Lung microvascular endothelial cell (primary cell): ENCODE data around the gene RHOU. TPM values are rescaled to one million over a fixed set of nuclear protein-coding genes. Genes with fewer than 3 reads are reported as not detected.
A peak's percentile ranks its signal among the peaks of the same experiment; 100 is the strongest.
"Not testable (repeated sequence)": the region's sequence is repeated elsewhere in the genome, so short reads cannot be mapped to it uniquely, and the experiment has no call there.

ENCODE experiments used
- DNase-seq, 2 donors: peaks; one replicate each; pipeline versions ENCODE4 v3.0.0 to v3.0.0-alpha.2; 2010; ENCODE audit warnings: low read depth in 2 of 2
- total RNA-seq: library from RNA; depleted of rRNA; stranded (reverse); fragments of >200 nt; gene quantifications from 2 replicates; pipeline ENCODE4 v1.2.1, GENCODE V29; 2014

RHOU gene
- total RNA-seq, 1 donor from 2014 or later = 29.8 TPM

DNA sequence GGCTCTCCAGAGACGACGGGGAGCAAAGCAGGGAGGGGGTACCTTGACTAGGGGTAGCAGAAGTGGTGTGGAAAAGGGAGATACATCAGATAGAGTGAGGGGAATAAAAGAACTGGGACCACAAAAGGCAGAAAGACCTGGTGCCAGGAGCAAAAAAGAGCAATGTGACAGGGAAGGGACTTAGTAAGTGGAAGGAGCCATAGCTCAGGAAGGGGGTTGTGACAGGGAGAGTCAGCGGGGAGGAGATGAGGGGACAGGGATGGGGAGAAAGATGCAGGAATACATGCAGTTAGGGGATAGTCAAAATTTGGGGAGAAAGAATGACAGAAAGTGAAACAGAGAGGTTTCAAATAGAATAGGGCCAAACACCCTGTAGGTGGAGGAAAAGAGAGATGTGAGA, 20.5 kb downstream of the RHOU start:
- DNase-seq = no peak

GRCh38 chr1:228756457-228756856, 21.2 kb downstream of the RHOU start:
- DNase-seq = no peak

GRCh38 chr1:228758447-228758846, 23.2 kb downstream of the RHOU start:
- no peak for DNase-seq

DNA sequence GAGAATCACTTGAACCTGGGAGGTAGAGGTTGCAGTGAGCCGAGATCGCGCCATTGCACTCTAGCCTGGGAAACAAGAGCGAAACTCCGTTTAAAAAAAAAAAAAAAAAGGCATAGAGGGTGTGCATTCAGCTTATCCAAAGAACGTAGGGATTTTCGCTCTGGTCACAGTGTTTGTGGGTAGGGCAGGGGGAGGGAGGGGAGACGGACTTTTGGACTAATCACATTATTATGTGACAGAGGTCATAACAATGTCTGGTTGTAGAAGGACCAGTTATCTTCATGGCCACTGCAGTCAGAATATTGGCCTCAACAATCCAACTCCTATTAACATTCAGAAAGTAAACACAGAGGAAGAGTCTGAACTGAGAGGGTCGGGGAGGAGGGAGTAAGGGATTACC, 25.7 kb downstream of the RHOU start:
- no peak for DNase-seq

DNA sequence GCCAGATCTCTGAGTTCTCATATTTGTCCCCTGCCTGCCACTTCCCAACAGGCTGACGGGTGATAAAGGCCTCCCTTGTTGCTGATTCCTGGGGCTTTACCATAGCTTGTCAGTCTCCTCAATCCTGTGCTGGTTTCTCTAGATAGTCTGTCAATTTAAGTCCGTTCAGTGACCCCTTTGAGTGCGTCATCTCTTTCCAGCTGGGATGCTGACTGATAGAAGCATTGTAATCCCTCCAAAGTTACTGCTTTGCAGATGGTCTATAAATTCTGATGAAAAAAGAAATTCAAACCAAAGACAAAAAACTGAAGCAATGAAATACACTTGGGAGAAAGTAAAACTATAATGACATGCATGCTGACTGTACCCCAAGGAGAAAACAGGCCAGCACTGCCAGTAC, 28.3 kb downstream of the RHOU start:
- DNase-seq = no peak

- DNase-seq = no peak
Measured at GRCh38 chr1:228765168-228765946, 30.1 kb downstream of the RHOU start.

GRCh38 chr1:228766788-228767187, 31.5 kb downstream of the RHOU start:
- no peak for DNase-seq

- DNase-seq = peak in 1 of 2 donors; percentile 26
Measured at GRCh38 chr1:228767636-228768354, 32.5 kb downstream of the RHOU start.

DNA sequence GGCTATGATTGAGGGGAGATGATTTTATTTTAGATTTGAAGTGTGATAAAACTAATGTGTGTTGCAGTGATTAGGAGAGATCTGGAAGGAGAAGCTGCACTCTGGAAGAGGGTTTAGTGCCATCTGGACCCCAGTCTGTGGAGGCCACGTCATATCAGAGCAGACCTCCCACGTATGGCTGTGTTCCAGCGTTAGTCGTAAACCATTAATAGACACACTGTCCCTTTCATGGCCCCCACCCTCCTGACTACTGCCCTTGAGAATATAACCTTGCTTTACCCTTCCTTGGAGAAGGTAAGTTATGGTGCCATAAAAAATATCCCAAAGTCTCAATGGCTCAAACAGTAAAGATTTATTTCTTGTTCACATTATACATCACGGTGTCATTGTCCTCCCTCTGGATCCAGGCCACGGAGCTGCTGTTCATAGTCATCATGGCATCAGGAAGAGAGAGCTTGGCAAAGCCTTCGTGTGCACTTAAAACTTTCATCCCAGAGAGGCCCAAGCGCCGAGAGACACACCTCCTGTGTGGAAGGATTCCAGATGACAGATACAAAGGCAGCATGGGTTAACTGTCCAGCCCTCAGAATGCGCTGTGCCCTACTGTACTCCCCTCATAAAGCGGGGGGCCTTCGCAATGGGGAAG, 33.2 kb downstream of the RHOU start:
- DNase-seq = no peak

- DNase-seq = no peak
Measured at GRCh38 chr1:228770779-228771223, 35.5 kb downstream of the RHOU start.

DNA sequence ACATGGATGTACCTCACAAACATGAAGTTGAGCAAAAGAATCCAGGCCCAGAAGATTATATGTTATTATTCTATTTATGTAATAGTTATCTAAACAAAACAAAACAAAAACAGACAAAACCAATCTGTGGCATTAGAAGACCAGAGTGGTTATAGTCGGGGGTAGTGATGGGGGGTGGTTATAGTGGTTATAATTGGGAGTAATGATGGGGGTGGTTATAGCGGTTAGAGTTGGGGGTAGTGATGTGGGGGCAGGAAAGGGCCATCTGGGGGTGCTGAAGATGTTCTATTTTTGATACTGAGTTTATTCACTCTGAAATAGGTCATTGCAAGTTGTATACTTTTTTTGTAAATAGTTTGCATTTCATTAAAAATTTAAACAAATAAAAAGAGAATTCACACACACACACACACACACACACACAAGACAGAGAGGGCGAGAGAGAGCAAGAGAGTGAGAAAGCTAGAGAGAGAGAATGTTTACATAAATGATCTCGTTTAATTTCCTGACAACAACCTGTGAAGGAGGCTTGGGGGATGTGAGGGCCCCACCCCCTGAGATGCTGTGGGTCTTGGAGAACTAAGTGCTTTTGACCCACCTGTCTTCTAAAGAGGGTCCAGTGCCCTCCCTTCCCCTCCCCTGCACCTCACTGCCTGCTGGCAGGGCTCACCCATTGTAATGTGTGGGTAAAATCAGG, 37.4 kb downstream of the RHOU start:
- DNase-seq = no peak

DNA sequence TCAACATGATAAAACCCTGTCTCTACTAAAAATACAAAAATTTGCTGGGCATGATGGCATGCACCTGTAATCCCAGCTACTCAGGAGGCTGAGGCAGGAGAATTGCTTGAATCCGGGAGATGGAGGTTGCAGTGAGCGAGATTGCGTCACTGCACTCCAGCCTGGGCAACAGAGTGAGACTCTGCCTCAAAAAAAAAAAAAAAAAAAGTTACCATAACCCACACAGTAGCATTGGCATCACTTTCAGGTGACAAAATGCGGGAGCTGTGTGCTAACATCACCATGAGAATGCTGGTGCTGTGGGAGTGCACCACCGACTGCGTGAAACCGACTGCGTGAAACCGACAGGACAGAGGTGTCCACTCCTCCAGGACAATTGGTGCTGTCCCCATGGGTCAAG, 40.7 kb downstream of the RHOU start:
- DNase-seq = not testable (repeated sequence)

DNA sequence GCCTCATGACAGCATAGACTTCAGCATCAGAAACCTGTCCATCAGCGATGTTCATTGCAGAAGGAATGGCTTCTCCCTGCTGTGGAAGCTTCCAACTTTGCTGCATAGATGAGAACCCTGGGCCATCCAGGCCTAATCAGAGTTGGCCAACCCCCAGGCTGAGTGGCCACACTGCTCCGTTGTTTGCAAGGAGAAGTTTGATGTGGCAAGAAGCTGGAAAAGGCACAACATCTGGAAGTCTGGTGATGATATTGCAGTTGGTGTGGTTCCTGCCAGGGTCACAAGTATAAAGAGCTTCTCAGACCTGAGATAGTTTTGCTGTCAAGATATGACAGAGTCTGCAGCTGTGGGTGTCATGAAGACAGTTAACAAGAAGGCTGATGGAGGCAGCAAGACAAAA, 41.2 kb downstream of the RHOU start:
- no peak for DNase-seq

- DNase-seq = no peak
Measured at GRCh38 chr1:228777236-228777635, 42.0 kb downstream of the RHOU start.

DNA sequence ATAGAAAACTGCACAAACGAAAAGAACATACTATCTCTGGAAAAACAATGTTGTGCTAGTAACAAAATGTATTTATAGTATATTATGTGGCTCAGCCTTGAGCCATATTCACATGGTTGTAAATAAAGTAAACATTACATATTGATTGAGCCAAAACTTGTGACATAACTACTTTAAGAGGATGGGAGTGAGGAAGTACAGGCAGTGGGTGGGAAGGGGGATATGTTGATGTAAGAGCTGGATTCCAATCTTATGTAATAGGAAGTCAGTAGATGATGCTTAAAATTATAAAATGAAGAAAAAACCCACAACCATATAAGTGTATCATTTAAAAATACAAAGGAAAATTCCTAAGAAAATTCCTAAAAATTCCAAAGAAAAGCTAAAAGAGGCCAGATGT, 42.7 kb downstream of the RHOU start:
- DNase-seq = no peak

- DNase-seq = peak in 1 of 2 donors; percentile 69
Measured at GRCh38 chr1:228778466-228778865, 43.2 kb downstream of the RHOU start.

- no peak for DNase-seq
Measured at GRCh38 chr1:228778961-228779360, 43.7 kb downstream of the RHOU start.

DNA sequence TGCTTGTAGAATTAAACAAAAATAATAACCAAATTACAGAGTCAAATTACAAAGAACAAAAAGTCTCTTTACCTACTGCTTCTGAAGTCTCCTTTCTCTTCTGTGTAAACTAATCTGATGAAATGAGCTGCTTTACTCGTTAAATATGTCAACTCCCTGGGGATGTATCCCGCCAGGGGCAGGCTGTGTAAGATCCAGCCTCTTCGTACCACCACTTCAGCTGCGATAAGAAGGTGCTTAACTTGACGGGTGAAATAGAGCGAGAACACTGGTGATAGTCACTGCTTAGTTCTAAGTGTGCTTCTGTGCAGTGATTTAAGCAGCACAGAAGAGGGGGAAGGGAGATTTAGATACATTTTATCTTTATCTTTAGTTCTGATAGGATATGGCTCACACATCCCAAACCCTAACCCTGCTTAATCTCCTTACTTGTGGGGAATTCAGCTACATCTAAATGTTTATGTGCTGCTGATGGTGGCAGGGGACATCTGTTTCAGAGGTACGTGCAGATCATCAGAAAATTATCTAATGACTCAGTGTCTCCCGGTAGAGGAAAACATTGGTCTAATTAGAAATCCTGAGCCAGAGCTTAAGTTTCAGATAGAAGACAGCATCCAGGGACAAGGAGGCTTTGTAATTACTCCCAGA, 46.0 kb downstream of the RHOU start:
- DNase-seq = no peak

DNA sequence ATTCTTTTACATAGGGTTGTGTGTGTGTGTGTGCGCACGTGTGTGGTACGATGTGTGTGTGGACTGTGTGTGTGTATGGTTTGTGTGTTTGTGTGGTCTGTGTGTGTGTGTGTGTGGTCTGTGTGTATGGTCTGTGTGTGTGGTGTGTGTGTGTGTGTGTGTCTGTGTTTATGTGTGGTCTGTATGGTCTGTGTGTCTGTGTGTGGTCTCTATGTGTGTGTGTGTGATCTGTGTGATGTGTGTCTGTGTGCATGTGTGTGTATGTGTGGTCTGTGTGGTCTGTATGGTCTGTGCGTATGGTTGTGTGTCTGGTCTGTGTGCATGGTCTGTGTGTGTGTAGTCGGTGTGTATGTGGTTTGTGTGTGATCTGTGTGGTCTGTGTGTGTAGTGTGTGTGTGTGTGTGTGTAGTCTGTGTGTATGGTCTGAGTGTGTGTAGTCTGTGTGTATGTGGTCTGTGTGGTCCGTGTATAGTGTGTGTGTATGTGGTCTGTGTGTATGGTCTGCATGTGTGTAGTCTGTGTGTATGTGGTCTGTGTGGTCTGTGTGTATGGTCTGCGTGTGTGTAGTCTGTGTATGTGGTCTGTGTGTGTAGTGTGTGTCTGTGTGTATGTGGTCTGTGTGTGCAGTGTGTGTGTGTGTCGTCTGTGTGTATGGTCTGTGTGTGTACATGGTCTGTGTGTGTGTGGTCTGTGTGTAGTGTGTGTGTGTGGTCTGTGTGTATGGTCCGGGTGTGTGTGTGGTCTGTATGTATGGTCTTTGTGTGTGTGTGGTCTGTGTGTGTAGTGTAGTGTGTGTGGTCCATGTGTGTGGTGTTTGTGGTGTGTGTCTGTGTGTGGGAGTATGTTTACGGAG, 46.8 kb downstream of the RHOU start:
- no peak for DNase-seq

- no peak for DNase-seq
Measured at GRCh38 chr1:228782662-228783417, 47.6 kb downstream of the RHOU start.
